PFSK-1 (cell line): ENCODE results near the gene RERE.

Experiments
- FOXP2 ChIP-seq: optimal IDR thresholded peaks from 2 replicates; pipeline ENCODE3; 2011; ENCODE audit warnings: borderline replicate concordance, control low read depth, inconsistent platforms; ENCODE audit not compliant: insufficient read depth; ENCODE audit errors: extremely low read length, extremely low read depth
- POLR2AphosphoS5 ChIP-seq: IDR thresholded peaks from 2 replicates; pipeline ENCODE4 v1.6.1; 2012; ENCODE audit warnings: low read depth, mild to moderate bottlenecking, control low read depth, low read length, moderate library complexity
- SIN3A ChIP-seq: IDR thresholded peaks from 2 replicates; pipeline ENCODE4 v1.6.1; 2012; ENCODE audit warnings: mild to moderate bottlenecking, low read length, moderate library complexity, borderline replicate concordance; ENCODE audit not compliant: insufficient read depth

DNA sequence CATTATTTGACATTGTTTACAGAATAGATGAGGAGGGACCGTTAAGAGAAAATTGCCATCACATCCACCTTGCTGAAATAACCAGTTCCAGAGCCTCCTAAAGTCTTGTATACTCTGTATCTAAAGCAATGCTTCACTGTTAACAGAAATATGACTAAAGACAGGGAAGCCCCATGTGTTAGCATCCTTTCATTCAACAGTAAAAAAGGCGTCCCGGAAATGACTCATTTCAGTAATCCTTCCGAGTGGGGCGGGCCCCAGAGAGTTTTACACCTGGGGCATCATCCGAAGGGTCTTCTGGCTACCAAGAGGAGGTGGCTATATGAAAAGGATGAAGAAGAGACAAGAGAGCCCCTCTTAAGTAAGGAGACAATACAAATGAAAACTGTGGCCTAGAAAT lies 272.4 kb downstream of the RERE start:
- no peak for TF ChIP-seq POLR2AphosphoS5
- no peak for TF ChIP-seq SIN3A
- TF ChIP-seq FOXP2 = no peak
